H1 (cell line): ENCODE measurements around the gene RGL1. TPM values are rescaled to one million over a fixed set of nuclear protein-coding genes. Genes with fewer than 3 reads are reported as not detected.

Experiments
- CTCF ChIA-PET: fragments of 300-600 bp; sonication (Branson Sonifier 250); formaldehyde crosslinking; loops from one replicate; lab custom pipeline; 2021; ENCODE audit not compliant: partially characterized antibody; lab: Charles Lee
- POLR2A ChIA-PET: fragments of 300-600 bp; sonication (Branson Sonifier 250); formaldehyde crosslinking; loops from one replicate; lab custom pipeline; 2021; ENCODE audit warnings: inconsistent platforms; ENCODE audit not compliant: partially characterized antibody; lab: Charles Lee
- DNase-seq, 2 experiments: peaks; one replicate each; pipeline versions ENCODE4 v3.0.0 to v3.0.0-alpha.2; 2010 to 2022; ENCODE audit warnings: low spot score in 2 of 2, low read depth in 1 of 2, mixed read lengths in 1 of 2
- FAIRE-seq: peaks from 2 replicates; lab custom pipeline; 2011; peaks lifted over from hg19 to GRCh38; lab: Jason Lieb, UNC
- H2AFZ ChIP-seq: 2 replicates; pipeline ENCODE4 v1.8.1; 2012; ENCODE audit warnings: low read length, inconsistent platforms
- H2AK5ac ChIP-seq: 2 replicates; pipeline ENCODE4 v1.6.1; 2013; ENCODE audit warnings: low read depth, low read length
- H2BK120ac ChIP-seq: replicated peaks from 2 replicates; pipeline ENCODE3; 2013; ENCODE audit warnings: low read depth, low read length, inconsistent platforms
- H2BK12ac ChIP-seq: 2 replicates; pipeline ENCODE4 v1.6.1; 2013; ENCODE audit warnings: low read depth, low read length
- H2BK15ac ChIP-seq: 2 replicates; pipeline ENCODE4 v1.6.1; 2013; ENCODE audit warnings: low read length
- H2BK20ac ChIP-seq: 2 replicates; pipeline ENCODE4 v1.6.1; 2013; ENCODE audit warnings: low read length
- H2BK5ac ChIP-seq: 2 replicates; pipeline ENCODE4 v1.6.1; 2013; ENCODE audit warnings: low read depth, low read length
- H3K14ac ChIP-seq: 2 replicates; pipeline ENCODE4 v1.6.1; 2013; ENCODE audit warnings: inconsistent platforms; ENCODE audit not compliant: insufficient read length
- H3K18ac ChIP-seq: 2 replicates; pipeline ENCODE4 v1.6.1; 2013; ENCODE audit warnings: low read length; ENCODE audit errors: extremely low read depth
- H3K23ac ChIP-seq: 2 replicates; pipeline ENCODE4 v1.6.1; 2013; ENCODE audit warnings: inconsistent platforms; ENCODE audit not compliant: insufficient read length
- H3K23me2 ChIP-seq: 2 replicates; pipeline ENCODE4 v1.6.1; 2013; ENCODE audit warnings: low read depth, low read length
- H3K27ac ChIP-seq: 2 replicates; pipeline ENCODE4 v1.6.1; 2011; ENCODE audit warnings: low read depth, low read length, inconsistent platforms
- H3K27me3 ChIP-seq, 4 experiments: replicated peaks in 1 of 4; 1 replicate in 1 of 4; 2 replicates in 3 of 4; pipeline versions ENCODE4 v1.6.1 to v1.8.1; 2011 to 2013; ENCODE audit warnings: low read length in 3 of 4, mild to moderate bottlenecking in 3 of 4, inconsistent platforms in 2 of 4, mixed read lengths in 2 of 4, moderate library complexity in 1 of 4; ENCODE audit not compliant: control insufficient read depth in 3 of 4, insufficient read depth in 3 of 4; ENCODE audit errors: extremely low read depth in 1 of 4
- H3K36me3 ChIP-seq, 4 experiments: 2 replicates each; pipeline versions ENCODE4 v1.6.1 to v1.8.1; 2011 to 2013; ENCODE audit warnings: mild to moderate bottlenecking in 4 of 4, low read length in 3 of 4, moderate library complexity in 2 of 4, control low read depth in 1 of 4, inconsistent platforms in 1 of 4; ENCODE audit not compliant: insufficient read depth in 4 of 4, control insufficient read depth in 2 of 4
- H3K4ac ChIP-seq: replicated peaks from 2 replicates; pipeline ENCODE3; 2013; ENCODE audit warnings: low read length, low read depth, mixed read lengths, inconsistent platforms; ENCODE audit not compliant: insufficient read length
- H3K4me1 ChIP-seq, 4 experiments: replicated peaks in 1 of 4; 1 replicate in 1 of 4; 2 replicates in 3 of 4; pipeline versions ENCODE4 v1.6.1 to v1.8.1; 2011 to 2013; ENCODE audit warnings: low read length in 3 of 4, inconsistent platforms in 2 of 4, mixed read lengths in 1 of 4; ENCODE audit not compliant: insufficient read depth in 4 of 4, control insufficient read depth in 3 of 4
- H3K4me2 ChIP-seq, 2 experiments: 2 replicates each; pipeline versions ENCODE4 v1.6.1 to v1.8.1; 2011 to 2013; ENCODE audit warnings: low read depth in 2 of 2, low read length in 2 of 2, control low read depth in 1 of 2, inconsistent platforms in 1 of 2, mild to moderate bottlenecking in 1 of 2; ENCODE audit not compliant: insufficient read depth in 1 of 2
- H3K4me3 ChIP-seq, 4 experiments: fragments of 200-600, 300-600 bp in 1 of 4; sonication (generic), shearing (Covaris generic), sonication (Bioruptor Twin) in 1 of 4; 2 replicates each; pipeline versions ENCODE4 v1.5.1 to v1.8.1; 2011 to 2016; ENCODE audit warnings: low read length in 4 of 4, low read depth in 3 of 4, control low read depth in 2 of 4, inconsistent platforms in 2 of 4, mild to moderate bottlenecking in 2 of 4, mixed read lengths in 1 of 4, moderate library complexity in 1 of 4; ENCODE audit not compliant: insufficient read depth in 2 of 4; ENCODE audit errors: extremely low read depth in 1 of 4
- H3K56ac ChIP-seq: replicated peaks from 2 replicates; pipeline ENCODE3; 2013; ENCODE audit warnings: low read depth, mild to moderate bottlenecking, mixed read lengths, low read length, inconsistent platforms; ENCODE audit not compliant: insufficient read length
- H3K79me1 ChIP-seq: 2 replicates; pipeline ENCODE4 v1.6.1; 2013; ENCODE audit warnings: low read depth, low read length, control low read depth
- H3K79me2 ChIP-seq, 2 experiments: 2 replicates each; pipeline versions ENCODE4 v1.6.1 to v1.8.1; 2012 to 2013; ENCODE audit warnings: low read length in 2 of 2, mild to moderate bottlenecking in 2 of 2, inconsistent platforms in 1 of 2; ENCODE audit not compliant: insufficient read depth in 2 of 2, control insufficient read depth in 1 of 2
- H3K9ac ChIP-seq, 4 experiments: replicated peaks in 1 of 4; 1 replicate in 1 of 4; 2 replicates in 3 of 4; pipeline versions ENCODE4 v1.6.1 to v1.8.1; 2011 to 2013; ENCODE audit warnings: low read depth in 3 of 4, low read length in 3 of 4, control low read depth in 2 of 4, mild to moderate bottlenecking in 2 of 4, moderate library complexity in 2 of 4, inconsistent platforms in 1 of 4; ENCODE audit errors: extremely low read depth in 1 of 4
- H3K9me3 ChIP-seq, 2 experiments: 2 replicates each; pipeline versions ENCODE4 v1.6.1 to v1.8.1; 2012 to 2013; ENCODE audit warnings: mild to moderate bottlenecking in 2 of 2, moderate library complexity in 2 of 2, control low read depth in 1 of 2, inconsistent platforms in 1 of 2, low read depth in 1 of 2, low read length in 1 of 2, mixed read lengths in 1 of 2; ENCODE audit not compliant: insufficient read depth in 2 of 2
- H4K20me1 ChIP-seq, 2 experiments: replicated peaks in 1 of 2; 2 replicates each; pipeline versions ENCODE3 to v1.8.1; 2011 to 2013; ENCODE audit warnings: inconsistent platforms in 2 of 2, low read length in 2 of 2, mild to moderate bottlenecking in 1 of 2; ENCODE audit not compliant: insufficient read depth in 2 of 2, control insufficient read depth in 1 of 2
- H4K5ac ChIP-seq: 2 replicates; pipeline ENCODE4 v1.6.1; 2013; ENCODE audit warnings: low read length, low read depth, mixed read lengths, inconsistent platforms; ENCODE audit not compliant: insufficient read length
- H4K8ac ChIP-seq: 2 replicates; pipeline ENCODE4 v1.8.0; 2013; ENCODE audit warnings: mild to moderate bottlenecking, moderate library complexity, low read length, inconsistent platforms; ENCODE audit not compliant: insufficient read depth; ENCODE audit errors: extremely low read depth
- H4K91ac ChIP-seq: replicated peaks from 2 replicates; pipeline ENCODE3; 2013; ENCODE audit warnings: low read length, mixed read lengths, inconsistent platforms; ENCODE audit not compliant: insufficient read length
- EGR1 ChIP-seq: IDR thresholded peaks from 2 replicates; pipeline ENCODE4 v1.6.1; 2011; ENCODE audit warnings: low read depth, low read length, borderline replicate concordance
- MAX ChIP-seq: IDR thresholded peaks from 2 replicates; pipeline ENCODE4 v1.6.1; 2012; ENCODE audit warnings: inconsistent platforms
- POLR2AphosphoS5 ChIP-seq: IDR thresholded peaks from 2 replicates; pipeline ENCODE4 v1.6.1; 2011; ENCODE audit warnings: low read depth, low read length
- SIRT6 ChIP-seq: IDR thresholded peaks from one replicate; pipeline ENCODE4 v1.7.1; 2012; ENCODE audit warnings: low read length, inconsistent platforms
- TAF7 ChIP-seq: optimal IDR thresholded peaks from 2 replicates; pipeline ENCODE3; 2011; ENCODE audit warnings: low read depth, mild to moderate bottlenecking, inconsistent platforms, low read length, moderate library complexity, borderline replicate concordance
- WGBS, 2 experiments: shearing (Covaris generic) in 1 of 2; methylation state at CpG; one replicate each; pipeline versions ENCODE4 v1.1.6 to v1.1.7; 2013 to 2015; ENCODE audit warnings: low lambda C conversion rate in 2 of 2, mixed read lengths in 2 of 2, inconsistent platforms in 1 of 2, low coverage in 1 of 2, missing lambda C conversion rate in 1 of 2; ENCODE audit not compliant: insufficient replicate concordance in 2 of 2, insufficient coverage in 1 of 2, insufficient read length in 1 of 2; ENCODE audit errors: extremely low coverage in 1 of 2, missing lambda C conversion rate in 1 of 2; 5-methylcytosine and 5-hydroxymethylcytosine counted together
- polyA plus RNA-seq, 7 experiments: library from polyadenylated mRNA; depleted of rRNA in 3 of 7; stranded (reverse) in 5 of 7; unstranded in 2 of 7; fragments of >200 nt in 5 of 7; fragments of 200-250 nt in 2 of 7; gene quantifications; 1 replicate in 5 of 7; 2 replicates in 1 of 7; 4 replicates in 1 of 7; pipeline versions ENCODE4 v1.2.1 to v1.2.3, GENCODE V29; 2011 to 2013; ENCODE audit warnings: missing spikeins in 2 of 7, mixed read lengths in 2 of 7
- total RNA-seq: library from RNA; stranded (reverse); fragmentation: NEBNext Ultra II Directional; extraction: Animal tissue kit (Norgen Biotek cat#: 25700); gene quantifications from 2 replicates; pipeline ENCODE4 v1.2.1, GENCODE V29; 2021

RGL1 gene
- total and polyA plus RNA-seq, 2 of the 8 experiments (the other 6 are each of a cell fraction or from before 2014, with no cell fraction given), result 0.98 to 2.4 TPM

GRCh38 chr1:183937611-183938010 lies 132.7 kb downstream of the RGL1 start:
- H3K4me1 ChIP-seq, result no peaks in the 10 kb centered on the region
- H3K23ac ChIP-seq, result no peak overlapping the region
- no peak overlapping the region for H4K5ac ChIP-seq
- no peak overlapping the region for H3K4ac ChIP-seq
- H3K9ac ChIP-seq, result no peak overlapping the region
- DNase-seq, result no peak
- H4K20me1 ChIP-seq, result peaks cover 0 to 2% of the 10 kb centered on the region in 2 experiments
- H3K4me2 ChIP-seq, result no peak overlapping the region
- no peak overlapping the region for H3K4me3 ChIP-seq
- H3K27me3 ChIP-seq, result peaks cover 0 to 3% (median under 1%) of the 10 kb centered on the region in 4 experiments; a peak in 2 of 7 replicates
- H2BK5ac ChIP-seq, result no peak overlapping the region
- no peak overlapping the region for H2BK12ac ChIP-seq
- H3K27ac ChIP-seq, result no peak overlapping the region
- no peak overlapping the region for H2BK15ac ChIP-seq
- no peak overlapping the region for H2AFZ ChIP-seq
- WGBS, 2 experiments, result 92% methylated on average over 11 of the region's 11 CpGs; no CpG with 5 or more reads in 1 of the 2 experiments
- H3K23me2 ChIP-seq, result no peaks in the 10 kb centered on the region
- no peaks in the 10 kb centered on the region for H3K9me3 ChIP-seq
- ChIA-PET POLR2A (no interaction called here), CTCF (interaction anchor here (1.1 to 1.8 kb wide), 2 partner anchors 22 to 253 kb away, joined by 3 to 10 read pairs; no protein-coding TSS in a partner anchor)
- no peak overlapping the region for H3K56ac ChIP-seq
- no peaks in the 10 kb centered on the region for H3K36me3 ChIP-seq
- no peak overlapping the region for H2BK120ac ChIP-seq
- no peaks in the 10 kb centered on the region for H3K79me2 ChIP-seq
- H3K14ac ChIP-seq, result no peak overlapping the region
- no peak overlapping the region for H2AK5ac ChIP-seq
- no peak overlapping the region; the same call in 1 of the 2 replicates for H4K8ac ChIP-seq
- H3K79me1 ChIP-seq, result no peaks in the 10 kb centered on the region
- no peak overlapping the region for H3K18ac ChIP-seq
- FAIRE-seq, result no peak
- TF ChIP-seq MAX (no peak), EGR1 (no peak), POLR2AphosphoS5 (no peak), TAF7 (no peak), SIRT6 (no peak)
- no peak overlapping the region for H4K91ac ChIP-seq
- H2BK20ac ChIP-seq, result no peak overlapping the region
